Prostate gland (tissue), 2 donors: ENCODE measurements around the gene JARID2. TPM values are rescaled to one million over a fixed set of nuclear protein-coding genes. Genes with fewer than 3 reads are reported as not detected.

ENCODE experiments used
- DNase-seq: peaks from one replicate; pipeline ENCODE4 v3.0.0-alpha.2; 2019; ENCODE audit warnings: low spot score
- H3K27ac ChIP-seq, 2 donors: fragments of 200-600 bp; sonication (generic); 2 replicates each; pipeline ENCODE4 v1.5.1; 2017 to 2019
- H3K27me3 ChIP-seq: fragments of 200-600 bp; sonication (generic); replicated peaks from 2 replicates; pipeline ENCODE4 v1.5.1; 2019; ENCODE audit not compliant: insufficient read depth
- H3K36me3 ChIP-seq, 2 donors: fragments of 200-600 bp; sonication (generic); 1 replicate in 1 of 2; 2 replicates in 1 of 2; pipeline versions ENCODE4 v1.5.1 to v1.8.1; 2017 to 2019
- H3K4me1 ChIP-seq: fragments of 200-600 bp; sonication (generic); replicated peaks from 2 replicates; pipeline ENCODE4 v1.5.1; 2019
- H3K4me3 ChIP-seq, 2 donors: fragments of 200-600 bp; sonication (generic); 2 replicates each; pipeline ENCODE4 v1.5.1; 2017 to 2019
- H3K9me3 ChIP-seq: fragments of 200-600 bp; sonication (generic); 2 replicates; pipeline ENCODE4 v1.5.1; 2017
- POLR2A ChIP-seq: fragments of 450-650 bp; IDR thresholded peaks from one replicate; pipeline ENCODE4 v1.6.1; 2016; ENCODE audit warnings: antibody characterized with exemption, mild to moderate bottlenecking
- POLR2AphosphoS5 ChIP-seq: sonication (generic); formaldehyde crosslinking; IDR thresholded peaks from one replicate; pipeline ENCODE4 v1.6.1; 2017; ENCODE audit warnings: antibody characterized with exemption
- WGBS: methylation state at CpG from one replicate; pipeline ENCODE4 v1.1.5; 2018; 5-methylcytosine and 5-hydroxymethylcytosine counted together
- intact Hi-C: fragments of 100-400 bp; cut with DNase I; formaldehyde crosslinking; loops from one replicate; pipeline ENCODE4 v1.14.2; 2022
- total RNA-seq, 2 donors: library from RNA; depleted of rRNA; stranded (reverse); fragments of >200 nt; gene quantifications; one replicate each; pipeline ENCODE4 v1.1.0, GENCODE V29; 2016
- TF ChIP-seq, protein P1 (sequence below), 4 experiments: fragments of 200-600 bp in 2 of 4; fragments of 450-650 bp in 2 of 4; sonication (generic) in 2 of 4; IDR thresholded peaks; 1 replicate in 3 of 4; 2 replicates in 1 of 4; pipeline ENCODE4 v1.5.1; 2016 to 2019; ENCODE audit warnings: antibody characterized with exemption in 4 of 4, mild to moderate bottlenecking in 2 of 4, moderate library complexity in 2 of 4

The JARID2 gene
- total RNA-seq, 2 donors from 2014 or later, result 7.7 to 35.4 TPM

DNA sequence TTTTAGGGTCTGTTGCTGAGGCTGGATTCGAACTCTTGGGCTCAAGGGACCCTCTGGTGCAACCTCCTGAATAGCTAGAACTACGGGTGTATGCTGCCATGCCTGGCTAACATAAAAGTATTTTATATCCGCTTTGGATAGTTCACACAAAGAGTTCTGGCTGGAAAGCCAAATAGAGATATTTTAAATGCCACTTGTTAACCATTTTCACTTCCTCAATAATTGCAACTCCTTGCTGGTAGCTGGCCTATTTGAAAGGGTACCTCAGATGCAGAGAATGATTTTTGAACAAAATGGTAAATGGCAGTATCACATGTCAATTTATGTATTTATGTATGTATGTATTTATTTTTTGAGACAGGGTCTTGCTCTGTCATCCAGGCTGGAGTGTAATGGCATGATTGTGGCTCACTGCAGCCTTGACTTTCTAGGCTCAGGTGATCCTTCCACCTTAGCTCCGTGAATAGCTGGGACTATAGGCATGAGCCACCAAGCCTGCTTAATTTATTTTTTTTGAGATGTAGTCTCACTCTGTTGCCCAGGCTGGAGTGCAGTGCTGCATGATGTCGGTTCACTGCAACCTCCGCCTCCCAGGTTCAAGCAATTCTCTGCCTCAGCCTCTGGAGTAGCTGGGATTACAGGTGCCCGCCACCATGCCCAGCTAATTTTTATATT is 12.9 kb upstream of the JARID2 start:
- no peak for DNase-seq
- Histone ChIP-seq H3K9me3 (no peaks in the 10 kb centered on the region), H3K4me3 (no peak overlapping the region), H3K27me3 (no peaks in the 10 kb centered on the region), H3K36me3 (no peaks in the 10 kb centered on the region), H3K4me1 (no peaks in the 10 kb centered on the region), H3K27ac (no peak overlapping the region)
- intact Hi-C loops, result no loop called here
- 81% methylated on average over 7 of the region's 7 CpGs for WGBS
- TF ChIP-seq POLR2AphosphoS5, result no peak
- no peak for TF ChIP-seq POLR2A
- TF ChIP-seq, protein P1, sequence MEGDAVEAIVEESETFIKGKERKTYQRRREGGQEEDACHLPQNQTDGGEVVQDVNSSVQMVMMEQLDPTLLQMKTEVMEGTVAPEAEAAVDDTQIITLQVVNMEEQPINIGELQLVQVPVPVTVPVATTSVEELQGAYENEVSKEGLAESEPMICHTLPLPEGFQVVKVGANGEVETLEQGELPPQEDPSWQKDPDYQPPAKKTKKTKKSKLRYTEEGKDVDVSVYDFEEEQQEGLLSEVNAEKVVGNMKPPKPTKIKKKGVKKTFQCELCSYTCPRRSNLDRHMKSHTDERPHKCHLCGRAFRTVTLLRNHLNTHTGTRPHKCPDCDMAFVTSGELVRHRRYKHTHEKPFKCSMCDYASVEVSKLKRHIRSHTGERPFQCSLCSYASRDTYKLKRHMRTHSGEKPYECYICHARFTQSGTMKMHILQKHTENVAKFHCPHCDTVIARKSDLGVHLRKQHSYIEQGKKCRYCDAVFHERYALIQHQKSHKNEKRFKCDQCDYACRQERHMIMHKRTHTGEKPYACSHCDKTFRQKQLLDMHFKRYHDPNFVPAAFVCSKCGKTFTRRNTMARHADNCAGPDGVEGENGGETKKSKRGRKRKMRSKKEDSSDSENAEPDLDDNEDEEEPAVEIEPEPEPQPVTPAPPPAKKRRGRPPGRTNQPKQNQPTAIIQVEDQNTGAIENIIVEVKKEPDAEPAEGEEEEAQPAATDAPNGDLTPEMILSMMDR (IDR thresholded peaks at IDR 0.05), result no peak

DNA sequence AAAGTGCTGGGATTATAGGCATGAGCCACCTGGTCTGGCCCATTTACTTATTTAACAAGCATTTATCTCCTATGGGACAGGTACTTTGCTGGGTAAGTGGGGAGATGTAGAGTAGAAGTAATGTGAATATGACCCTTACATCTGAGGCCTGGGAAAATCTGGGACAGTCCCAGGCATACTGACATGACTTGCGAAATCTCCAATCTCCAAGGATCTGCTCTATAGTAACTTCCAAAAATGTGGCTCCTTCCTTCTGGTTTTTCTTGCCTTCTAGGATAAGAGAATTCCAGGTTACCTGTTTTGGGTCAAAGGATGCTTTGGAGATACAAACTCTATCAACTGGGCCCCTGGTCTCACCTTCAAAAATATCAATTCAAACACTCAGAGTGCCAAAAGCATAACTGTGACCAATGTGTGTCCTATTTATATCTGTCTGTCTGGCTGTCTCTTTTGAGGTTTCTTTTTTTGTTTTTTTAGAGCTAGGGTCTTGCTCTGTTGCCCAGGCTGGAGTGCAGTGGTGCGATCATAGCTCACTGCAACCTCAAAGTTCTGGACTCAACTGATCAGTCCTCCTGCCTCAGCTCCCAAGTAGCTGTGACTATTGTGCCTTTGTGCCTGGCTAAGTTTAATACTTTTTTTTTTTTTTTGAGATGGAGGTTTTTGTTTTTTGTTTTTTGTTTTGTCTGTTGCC is 11.7 kb upstream of the JARID2 start:
- Histone ChIP-seq H3K9me3 (no peaks in the 10 kb centered on the region), H3K4me3 (no peak overlapping the region), H3K27ac (no peak overlapping the region), H3K27me3 (no peaks in the 10 kb centered on the region), H3K4me1 (peaks cover under 1% of the 10 kb centered on the region), H3K36me3 (no peaks in the 10 kb centered on the region)
- WGBS, result 98% methylated on average over 2 of the region's 2 CpGs
- TF ChIP-seq, protein P1 (IDR thresholded peaks at IDR 0.05), result no peak
- TF ChIP-seq POLR2AphosphoS5, result no peak
- TF ChIP-seq POLR2A, result no peak
- intact Hi-C loops, result no loop called here
- DNase-seq, result no peak

DNA sequence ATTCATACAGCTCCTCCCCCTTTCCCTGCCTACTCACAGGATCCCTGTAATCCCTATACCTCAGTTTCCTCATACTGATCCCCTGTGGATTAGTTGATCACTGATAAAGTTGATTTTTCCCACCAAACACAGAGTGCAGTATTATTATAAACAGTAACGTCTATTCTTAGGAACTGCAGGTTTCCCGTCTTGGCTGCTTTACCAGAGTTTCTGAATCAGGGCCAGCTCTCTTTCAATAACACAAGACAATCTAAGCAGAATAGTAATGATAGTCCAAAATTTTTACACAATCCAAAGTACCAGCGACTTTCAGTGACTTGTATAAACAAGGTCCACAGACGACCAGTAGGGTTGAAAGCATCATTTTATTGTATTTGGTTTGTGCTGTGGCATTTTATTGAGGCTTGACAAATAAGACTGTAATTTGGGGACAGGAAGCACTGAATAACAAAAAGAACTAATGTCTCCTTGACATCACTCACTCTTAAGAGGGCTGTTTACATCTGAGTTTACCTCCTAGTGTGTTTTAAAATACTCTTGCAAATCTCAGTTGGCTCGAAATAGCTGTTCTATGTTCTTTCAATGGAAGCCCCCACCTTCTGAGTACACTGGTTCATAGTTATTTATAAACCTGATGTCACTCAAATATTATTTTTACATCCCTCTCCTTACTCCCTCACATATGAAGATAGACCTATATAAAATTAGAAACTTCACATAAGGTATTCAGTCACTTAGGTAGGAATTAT is 6.1 kb upstream of the JARID2 start:
- 19% methylated on average over 5 of the region's 5 CpGs for WGBS
- intact Hi-C loops, result no loop called here

DNA sequence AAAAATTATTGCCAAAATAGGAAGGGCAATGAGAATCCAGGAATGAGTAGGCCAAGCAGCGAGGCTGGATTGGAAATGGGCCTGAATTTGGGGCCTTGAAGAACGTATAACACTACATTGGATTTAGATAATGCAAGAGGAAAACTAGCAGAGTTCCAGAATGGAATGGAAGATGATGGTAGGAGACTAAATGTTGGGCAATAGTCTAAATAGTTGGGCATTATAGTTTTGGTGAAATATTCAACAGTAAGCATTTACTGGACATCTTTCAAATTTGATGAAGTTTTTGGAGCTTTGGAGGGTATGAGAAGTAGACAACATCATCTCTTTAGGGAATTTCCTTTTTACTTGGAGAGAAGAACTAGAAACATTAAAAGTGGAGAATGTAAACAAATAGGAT is 3.4 kb upstream of the JARID2 start:
- no peak for DNase-seq
- H3K27me3 ChIP-seq, result no peaks in the 10 kb centered on the region
- H3K4me3 ChIP-seq, result no peak overlapping the region
- intact Hi-C loops, result no loop called here
- TF ChIP-seq POLR2A, result no peak
- TF ChIP-seq, protein P1 (IDR thresholded peaks at IDR 0.05), result no peak
- TF ChIP-seq POLR2AphosphoS5, result no peak
- H3K27ac ChIP-seq, result no peak overlapping the region
- H3K4me1 ChIP-seq, result peaks cover 5% of the 10 kb centered on the region
- 95% methylated on average over 2 of the region's 2 CpGs for WGBS
- H3K9me3 ChIP-seq, result no peaks in the 10 kb centered on the region
- no peaks in the 10 kb centered on the region for H3K36me3 ChIP-seq

More for the DNA sequence above, 6.1 kb upstream of the JARID2 start:
- H3K9me3 ChIP-seq, result no peaks in the 10 kb centered on the region
- H3K36me3 ChIP-seq, result no peaks in the 10 kb centered on the region
- H3K4me3 ChIP-seq, result no peak overlapping the region
- no peaks in the 10 kb centered on the region for H3K27me3 ChIP-seq
- DNase-seq, result no peak
- H3K4me1 ChIP-seq, result peaks cover 5% of the 10 kb centered on the region
- peak; percentile 26 for TF ChIP-seq POLR2AphosphoS5
- TF ChIP-seq, protein P1 (IDR thresholded peaks at IDR 0.05), result no peak
- H3K27ac ChIP-seq, result no peak overlapping the region
